GM23248 (cell line): ENCODE measurements around the gene OBP2A. TPM values are rescaled to one million over a fixed set of nuclear protein-coding genes. Genes with fewer than 3 reads are reported as not detected.
"Not testable (repeated sequence)": the region's sequence is repeated elsewhere in the genome, so short reads cannot be mapped to it uniquely, and the experiment has no call there.

Experiments used
- DNase-seq: peaks from one replicate; pipeline ENCODE4 v3.0.0-alpha.2; 2015
- H2AFZ ChIP-seq: fragments of 200-600 bp; sonication (generic); 2 replicates; pipeline ENCODE4 v1.6.1; 2016; ENCODE audit warnings: antibody characterized with exemption
- H3F3A ChIP-seq: fragments of 200-600 bp; sonication (generic); 2 replicates; pipeline ENCODE4 v1.6.1; 2016; ENCODE audit warnings: mild to moderate bottlenecking, antibody characterized with exemption, mixed run types; ENCODE audit not compliant: insufficient read depth
- H3K27ac ChIP-seq: fragments of 200-600 bp; sonication (generic); 2 replicates; pipeline ENCODE4 v1.5.1; 2016; ENCODE audit warnings: mild to moderate bottlenecking
- H3K27me3 ChIP-seq: fragments of 200-600 bp; sonication (generic); replicated peaks from 2 replicates; pipeline ENCODE4 v1.6.1; 2016; ENCODE audit warnings: mild to moderate bottlenecking; ENCODE audit not compliant: insufficient read depth
- H3K36me3 ChIP-seq: fragments of 200-600 bp; sonication (generic); 2 replicates; pipeline ENCODE4 v1.6.1; 2016; ENCODE audit warnings: low read depth, mild to moderate bottlenecking
- H3K4me1 ChIP-seq: fragments of 200-600 bp; sonication (generic); 2 replicates; pipeline ENCODE4 v1.6.1; 2016; ENCODE audit warnings: mild to moderate bottlenecking; ENCODE audit not compliant: insufficient read depth
- H3K4me2 ChIP-seq: fragments of 200-600 bp; sonication (generic); one replicate; pipeline ENCODE4 v1.6.1; 2016; ENCODE audit warnings: mild to moderate bottlenecking; ENCODE audit not compliant: unreplicated experiment
- H3K4me3 ChIP-seq: fragments of 200-600 bp; sonication (generic); 2 replicates; pipeline ENCODE4 v1.5.1; 2016; ENCODE audit warnings: mild to moderate bottlenecking
- H3K79me2 ChIP-seq: fragments of 200-600 bp; sonication (generic); 2 replicates; pipeline ENCODE4 v1.6.1; 2016; ENCODE audit warnings: mild to moderate bottlenecking; ENCODE audit not compliant: insufficient read depth
- H3K9ac ChIP-seq: fragments of 200-600 bp; sonication (generic); 2 replicates; pipeline ENCODE4 v1.6.1; 2016; ENCODE audit warnings: mild to moderate bottlenecking
- H3K9me2 ChIP-seq: fragments of 200-600 bp; sonication (generic); 2 replicates; pipeline ENCODE4 v1.6.1; 2016; ENCODE audit warnings: mixed run types, mild to moderate bottlenecking, moderate library complexity; ENCODE audit not compliant: insufficient read depth
- H3K9me3 ChIP-seq: fragments of 200-600 bp; sonication (generic); one replicate; pipeline ENCODE4 v1.6.1; 2017; ENCODE audit warnings: low read depth
- H4K20me1 ChIP-seq: fragments of 200-600 bp; sonication (generic); 2 replicates; pipeline ENCODE4 v1.6.0; 2016; ENCODE audit not compliant: insufficient read depth
- EZH2 ChIP-seq: fragments of 200-600 bp; sonication (generic); IDR thresholded peaks from 2 replicates; pipeline ENCODE4 v1.6.1; 2018; ENCODE audit warnings: antibody characterized with exemption, mild to moderate bottlenecking; ENCODE audit not compliant: insufficient read depth, poor library complexity, severe bottlenecking
- EZH2phosphoT487 ChIP-seq: fragments of 200-600 bp; sonication (generic); IDR thresholded peaks from 2 replicates; pipeline ENCODE4 v1.6.1; 2018; ENCODE audit warnings: antibody characterized with exemption, moderate library complexity, mild to moderate bottlenecking, low read depth; ENCODE audit not compliant: insufficient read depth
- WGBS, 2 experiments: methylation state at CpG; one replicate each; pipeline ENCODE4 v1.1.6; 2015 to 2017; ENCODE audit warnings: low lambda C conversion rate in 2 of 2, low coverage in 1 of 2; ENCODE audit errors: missing lambda C conversion rate in 2 of 2; 5-methylcytosine and 5-hydroxymethylcytosine counted together
- in situ Hi-C: fragments of 300-500 bp; cut with MboI; formaldehyde crosslinking; loops from 2 replicates; pipeline ENCODE4 v1.15.0; 2020
- polyA plus RNA-seq: library from polyadenylated mRNA; unstranded; fragments of >200 nt; fragmentation: Nextera tagmentation; extraction: Ambion mirVana; gene quantifications from 2 replicates; pipeline ENCODE4 v1.2.1, GENCODE V29; 2016
- total RNA-seq: library from RNA; depleted of rRNA; stranded (reverse); fragments of >200 nt; shearing (Covaris generic); gene quantifications from 2 replicates; pipeline ENCODE4 v1.2.3, GENCODE V29; 2014

OBP2A gene
- total and polyA plus RNA-seq, 2 experiments from 2014 or later = not detected

- no peak for DNase-seq
- WGBS, 2 experiments = 33 to 43% methylated on average over 6 to 11 of the region's 11 CpGs
Observed at GRCh38 chr9:135526089-135526729, 19.7 kb upstream of the OBP2A start.

DNA sequence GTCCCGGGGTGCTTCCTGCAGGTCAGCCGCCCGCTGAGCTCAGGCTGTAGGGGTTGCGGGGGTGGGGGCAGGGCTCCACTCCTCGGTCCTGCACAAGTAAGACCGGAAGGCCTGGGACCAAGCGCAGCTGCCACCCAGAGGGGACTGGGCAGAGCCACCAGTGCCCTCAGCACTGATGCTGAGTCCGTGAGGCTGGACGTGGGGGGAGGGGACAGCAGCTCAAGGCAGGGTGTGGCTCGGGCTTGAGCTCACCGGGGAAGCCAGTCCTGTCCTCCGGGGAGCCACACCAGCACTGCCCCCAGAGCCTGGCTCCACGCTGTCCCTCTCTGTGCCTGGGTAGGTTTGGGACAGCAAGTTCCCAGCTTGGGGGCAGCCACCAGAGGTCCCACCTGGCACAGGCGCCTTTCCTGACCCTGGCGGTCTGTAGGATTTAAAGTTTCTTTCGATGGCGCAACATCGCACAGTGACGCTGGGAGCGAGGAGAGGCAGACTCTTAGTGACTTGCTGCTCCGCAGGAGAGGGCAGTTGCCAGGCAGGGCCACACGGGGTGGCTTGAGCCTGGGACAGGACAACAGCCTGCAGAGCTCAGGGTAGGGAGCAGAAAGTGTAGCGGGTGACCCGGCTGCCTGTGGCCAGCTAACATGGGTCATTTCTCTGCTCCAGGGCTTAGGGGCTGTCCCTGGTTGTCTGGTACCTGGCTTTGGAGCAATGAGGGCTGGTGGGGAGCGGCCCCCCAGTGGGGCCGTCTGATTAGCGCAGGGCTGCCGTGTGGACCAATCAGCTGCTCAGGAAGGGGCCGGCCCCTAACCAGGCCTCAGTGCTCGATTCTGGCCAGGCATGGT lies 19.0 kb upstream of the OBP2A start:
- in situ Hi-C loops = no loop called here

More at GRCh38 chr9:135526089-135526729, 19.7 kb upstream of the OBP2A start:
- Histone ChIP-seq H3K9ac (no peak overlapping the region), H3K36me3 (no peaks in the 10 kb centered on the region), H3K9me2 (no peaks in the 10 kb centered on the region), H3K27me3 (peaks cover 4% of the 10 kb centered on the region; the same call in 1 of the 2 replicates), H3K4me1 (no peaks in the 10 kb centered on the region), H3K9me3 (no peaks in the 10 kb centered on the region), H4K20me1 (no peaks in the 10 kb centered on the region), H3K4me2 (no peak overlapping the region), H3F3A (no peaks in the 10 kb centered on the region), H2AFZ (no peak overlapping the region), H3K4me3 (no peak overlapping the region), H3K79me2 (no peaks in the 10 kb centered on the region), H3K27ac (no peak overlapping the region)
- TF ChIP-seq EZH2 (no peak), EZH2phosphoT487 (no peak)
- in situ Hi-C loops = no loop called here

GRCh38 chr9:135528842-135529435 lies 17.0 kb upstream of the OBP2A start:
- H3K9ac ChIP-seq, DNase-seq, H3K4me1 ChIP-seq, H3K27ac ChIP-seq, H3K4me3 ChIP-seq, H3F3A ChIP-seq, H3K36me3 ChIP-seq, H3K4me2 ChIP-seq, H3K9me3 ChIP-seq, H2AFZ ChIP-seq, H3K79me2 ChIP-seq, H3K9me2 ChIP-seq, in situ Hi-C loops, H4K20me1 ChIP-seq: not testable (repeated sequence)
- H3K27me3 ChIP-seq = peaks cover 17% of the 10 kb centered on the region
- 79% methylated on average over 10 of the region's 10 CpGs for WGBS, 2 experiments

More for the DNA sequence above, 19.0 kb upstream of the OBP2A start:
- DNase-seq = no peak
- TF ChIP-seq EZH2phosphoT487 = no peak
- TF ChIP-seq EZH2 = no peak
- Histone ChIP-seq H3K27ac (no peak overlapping the region), H3K36me3 (no peaks in the 10 kb centered on the region), H2AFZ (no peak overlapping the region), H3K9ac (no peak overlapping the region), H3K4me3 (no peak overlapping the region), H4K20me1 (no peaks in the 10 kb centered on the region), H3K4me1 (no peaks in the 10 kb centered on the region), H3K9me2 (no peaks in the 10 kb centered on the region), H3K27me3 (peaks cover 4% of the 10 kb centered on the region; the same call in 1 of the 2 replicates), H3K9me3 (no peaks in the 10 kb centered on the region), H3F3A (no peaks in the 10 kb centered on the region), H3K4me2 (no peak overlapping the region), H3K79me2 (no peaks in the 10 kb centered on the region)
- WGBS, 2 experiments = 65 to 76% methylated on average over 23 to 29 of the region's 30 CpGs

GRCh38 chr9:135530146-135530545 lies 15.8 kb upstream of the OBP2A start:
- TF ChIP-seq EZH2 (no peak), EZH2phosphoT487 (no peak)
- no peaks in the 10 kb centered on the region for H3K4me1 ChIP-seq
- in situ Hi-C loops = no loop called here
- DNase-seq = no peak
- 27% methylated on average over 5 of the region's 5 CpGs for WGBS, 2 experiments
- H3K36me3 ChIP-seq = no peaks in the 10 kb centered on the region
- no peak overlapping the region for H3K27ac ChIP-seq
- no peaks in the 10 kb centered on the region for H4K20me1 ChIP-seq
- H3K27me3 ChIP-seq = peaks cover 20% of the 10 kb centered on the region
- no peaks in the 10 kb centered on the region for H3F3A ChIP-seq
- H3K79me2 ChIP-seq = no peaks in the 10 kb centered on the region
- H3K4me3 ChIP-seq = no peak overlapping the region
- H3K4me2 ChIP-seq = no peak overlapping the region
- no peak overlapping the region for H3K9ac ChIP-seq
- no peaks in the 10 kb centered on the region for H3K9me3 ChIP-seq
- H3K9me2 ChIP-seq = no peaks in the 10 kb centered on the region
- H2AFZ ChIP-seq = no peak overlapping the region
